DND-41 (cell line): Measurements from ENCODE around the gene USB1.

ENCODE experiments used
- CTCF ChIP-seq: IDR thresholded peaks from 2 replicates; pipeline ENCODE4 v1.5.1; 2012; ENCODE audit warnings: borderline replicate concordance, low read length, moderate library complexity, mild to moderate bottlenecking; ENCODE audit not compliant: poor library complexity, severe bottlenecking; ENCODE audit errors: extremely low read depth
- EZH2 ChIP-seq: IDR thresholded peaks from 3 replicates; pipeline ENCODE4 v1.6.1; 2012; ENCODE audit warnings: borderline replicate concordance, low read depth, mild to moderate bottlenecking, moderate library complexity, low read length, inconsistent platforms; ENCODE audit not compliant: severe bottlenecking

DNA sequence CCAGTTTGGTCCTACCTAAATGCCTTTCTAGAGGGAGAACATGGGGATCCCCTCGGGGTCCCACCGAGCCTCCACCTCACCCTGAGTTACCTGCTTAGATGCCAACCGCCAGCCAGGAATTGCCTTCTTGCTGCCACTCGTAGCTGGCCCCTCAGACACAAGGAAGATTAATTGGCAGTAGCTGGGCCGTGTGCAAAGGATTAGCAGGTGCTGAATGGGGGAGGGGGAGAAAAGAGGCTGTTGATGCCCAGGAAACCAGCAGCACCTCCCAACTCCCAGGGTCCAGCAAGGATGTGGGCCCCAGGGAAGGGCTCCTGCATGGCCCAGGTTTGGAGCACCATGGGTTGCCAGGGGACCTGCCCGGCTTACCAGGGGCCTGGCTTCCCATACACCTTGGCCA, 30.2 kb upstream of the USB1 start, which contains the start of gene CNGB1:
- TF ChIP-seq CTCF (no peak), EZH2 (no peak)
